IMR-90 (cell line): ENCODE data around the gene LAMC2.

ENCODE experiments used
- CEBPB ChIP-seq: IDR thresholded peaks from 2 replicates; pipeline ENCODE4 v1.6.1; 2012; ENCODE audit warnings: low read depth, low read length, improper control_type of control experiment
- CHD1 ChIP-seq: IDR thresholded peaks from 2 replicates; pipeline ENCODE4 v1.6.1; 2012; ENCODE audit warnings: low read depth, low read length, improper control_type of control experiment
- FOS ChIP-seq: fragments of 150-350 bp; IDR thresholded peaks from 2 replicates; pipeline ENCODE4 v1.6.1; 2016; ENCODE audit warnings: low read depth, low read length
- MAZ ChIP-seq: IDR thresholded peaks from 2 replicates; pipeline ENCODE4 v1.6.1; 2012; ENCODE audit warnings: low read depth, mild to moderate bottlenecking, low read length, improper control_type of control experiment, moderate library complexity, borderline replicate concordance
- MXI1 ChIP-seq: IDR thresholded peaks from 2 replicates; pipeline ENCODE4 v1.6.1; 2012; ENCODE audit warnings: low read depth, mild to moderate bottlenecking, low read length, moderate library complexity, borderline replicate concordance
- NFE2L2 ChIP-seq: fragments of 150-350 bp; IDR thresholded peaks from 2 replicates; pipeline ENCODE4 v1.6.1; 2016; ENCODE audit warnings: low read depth, mild to moderate bottlenecking, low read length
- POLR2A ChIP-seq: IDR thresholded peaks from 2 replicates; pipeline ENCODE4 v1.6.1; 2012; ENCODE audit warnings: mild to moderate bottlenecking, low read depth, low read length
- RAD21 ChIP-seq: IDR thresholded peaks from 2 replicates; pipeline ENCODE4 v1.6.1; 2012; ENCODE audit warnings: low read length, improper control_type of control experiment
- RCOR1 ChIP-seq: IDR thresholded peaks from 2 replicates; pipeline ENCODE4 v1.6.1; 2012; ENCODE audit warnings: mild to moderate bottlenecking, low read length, improper control_type of control experiment; ENCODE audit not compliant: insufficient replicate concordance
- RFX5 ChIP-seq: IDR thresholded peaks from 2 replicates; pipeline ENCODE4 v1.8.0; 2012; ENCODE audit warnings: low read depth, mild to moderate bottlenecking, low read length, moderate library complexity
- SMC3 ChIP-seq: fragments of 150-350 bp; IDR thresholded peaks from 2 replicates; pipeline ENCODE4 v1.6.1; 2016; ENCODE audit warnings: low read depth, mild to moderate bottlenecking, antibody characterized with exemption, low read length, moderate library complexity
- TF ChIP-seq, protein P1 (sequence below): conservative IDR thresholded peaks from 2 replicates; pipeline ENCODE4 v1.5.1; 2012; ENCODE audit warnings: mild to moderate bottlenecking, low read depth, low read length, improper control_type of control experiment
- TF ChIP-seq, protein P2 (sequence below): fragments of 150-350 bp; IDR thresholded peaks from 2 replicates; pipeline ENCODE4 v1.6.1; 2017; ENCODE audit warnings: mild to moderate bottlenecking, antibody characterized with exemption, low read length, low read depth

DNA sequence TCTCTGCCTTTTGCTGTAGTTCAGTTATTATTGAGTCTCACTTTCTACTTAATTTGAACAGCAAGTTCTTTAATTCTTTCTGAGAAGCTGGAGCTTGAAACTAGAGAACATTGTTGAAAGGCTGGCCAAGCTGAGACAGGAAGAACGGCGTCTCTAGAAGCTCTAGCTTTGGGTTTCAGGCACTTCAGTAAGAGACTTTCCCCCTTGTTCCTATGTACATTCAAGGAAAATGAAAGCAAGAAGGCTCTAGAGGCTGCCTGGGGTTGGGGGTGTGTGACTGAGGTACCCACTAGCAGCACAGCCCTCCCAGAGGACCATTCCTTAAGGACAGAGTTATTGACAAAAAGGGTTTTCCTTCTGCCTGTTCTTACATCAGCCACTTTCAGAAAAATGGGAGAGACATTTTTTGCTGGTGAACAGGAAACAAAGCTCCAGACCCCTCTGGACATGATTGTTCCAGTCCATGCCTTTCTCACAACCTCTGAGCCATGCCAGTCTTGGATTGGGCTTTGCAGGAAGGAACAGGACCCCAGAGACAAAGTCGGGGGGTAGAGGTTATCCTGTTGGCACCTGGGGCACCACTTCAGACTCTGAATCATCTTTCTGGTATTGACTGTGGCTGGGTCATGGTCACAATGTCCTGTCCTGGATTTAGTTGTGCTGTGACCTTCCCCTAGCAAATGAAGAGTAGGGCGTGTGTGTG lies 63.1 kb downstream of the LAMC2 start:
- TF ChIP-seq, protein P1, sequence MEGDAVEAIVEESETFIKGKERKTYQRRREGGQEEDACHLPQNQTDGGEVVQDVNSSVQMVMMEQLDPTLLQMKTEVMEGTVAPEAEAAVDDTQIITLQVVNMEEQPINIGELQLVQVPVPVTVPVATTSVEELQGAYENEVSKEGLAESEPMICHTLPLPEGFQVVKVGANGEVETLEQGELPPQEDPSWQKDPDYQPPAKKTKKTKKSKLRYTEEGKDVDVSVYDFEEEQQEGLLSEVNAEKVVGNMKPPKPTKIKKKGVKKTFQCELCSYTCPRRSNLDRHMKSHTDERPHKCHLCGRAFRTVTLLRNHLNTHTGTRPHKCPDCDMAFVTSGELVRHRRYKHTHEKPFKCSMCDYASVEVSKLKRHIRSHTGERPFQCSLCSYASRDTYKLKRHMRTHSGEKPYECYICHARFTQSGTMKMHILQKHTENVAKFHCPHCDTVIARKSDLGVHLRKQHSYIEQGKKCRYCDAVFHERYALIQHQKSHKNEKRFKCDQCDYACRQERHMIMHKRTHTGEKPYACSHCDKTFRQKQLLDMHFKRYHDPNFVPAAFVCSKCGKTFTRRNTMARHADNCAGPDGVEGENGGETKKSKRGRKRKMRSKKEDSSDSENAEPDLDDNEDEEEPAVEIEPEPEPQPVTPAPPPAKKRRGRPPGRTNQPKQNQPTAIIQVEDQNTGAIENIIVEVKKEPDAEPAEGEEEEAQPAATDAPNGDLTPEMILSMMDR = no peak
- no peak for TF ChIP-seq POLR2A
- TF ChIP-seq FOS = no peak
- no peak for TF ChIP-seq CHD1
- TF ChIP-seq SMC3 = no peak
- TF ChIP-seq CEBPB = no peak
- TF ChIP-seq, protein P2, sequence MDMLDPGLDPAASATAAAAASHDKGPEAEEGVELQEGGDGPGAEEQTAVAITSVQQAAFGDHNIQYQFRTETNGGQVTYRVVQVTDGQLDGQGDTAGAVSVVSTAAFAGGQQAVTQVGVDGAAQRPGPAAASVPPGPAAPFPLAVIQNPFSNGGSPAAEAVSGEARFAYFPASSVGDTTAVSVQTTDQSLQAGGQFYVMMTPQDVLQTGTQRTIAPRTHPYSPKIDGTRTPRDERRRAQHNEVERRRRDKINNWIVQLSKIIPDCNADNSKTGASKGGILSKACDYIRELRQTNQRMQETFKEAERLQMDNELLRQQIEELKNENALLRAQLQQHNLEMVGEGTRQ = no peak
- TF ChIP-seq MXI1 = no peak
- TF ChIP-seq RCOR1 = no peak
- no peak for TF ChIP-seq NFE2L2
- TF ChIP-seq RAD21 = no peak
- TF ChIP-seq RFX5 = no peak
- no peak for TF ChIP-seq MAZ
